Myocyte (in vitro differentiated cells): ENCODE data around the gene TMEM145. TPM values are rescaled to one million over a fixed set of nuclear protein-coding genes. Genes with fewer than 3 reads are reported as not detected.
A peak's percentile ranks its signal among the peaks of the same experiment; 100 is the strongest.

Experiments used
- DNase-seq: peaks from one replicate; pipeline ENCODE4 v3.0.0-alpha.2; 2012; ENCODE audit warnings: low read depth
- total RNA-seq: library from RNA; depleted of rRNA; stranded (reverse); fragments of >200 nt; gene quantifications from 2 replicates; pipeline ENCODE4 v1.2.3, GENCODE V29; 2014

TMEM145 gene
- total RNA-seq, 1 donor from 2014 or later = 1.6 TPM

- no peak for DNase-seq
These were observed 24.1 kb upstream of the TMEM145 start for GRCh38 chr19:42288881-42289555.

GRCh38 chr19:42289556-42290041, 23.5 kb upstream of the TMEM145 start:
- no peak for DNase-seq

GRCh38 chr19:42290136-42290522, 23.0 kb upstream of the TMEM145 start:
- DNase-seq = no peak

GRCh38 chr19:42290523-42291434, 22.3 kb upstream of the TMEM145 start:
- DNase-seq = peak; percentile 17

- DNase-seq = no peak
These were observed 21.7 kb upstream of the TMEM145 start for GRCh38 chr19:42291435-42291810.

- no peak for DNase-seq
These were observed 20.8 kb upstream of the TMEM145 start for GRCh38 chr19:42292042-42292960.

GRCh38 chr19:42292963-42293362, 20.1 kb upstream of the TMEM145 start:
- no peak for DNase-seq

GRCh38 chr19:42293540-42293939, 19.6 kb upstream of the TMEM145 start:
- DNase-seq = no peak

GRCh38 chr19:42293948-42294347, 19.2 kb upstream of the TMEM145 start:
- no peak for DNase-seq

GRCh38 chr19:42294471-42295137, 18.5 kb upstream of the TMEM145 start:
- DNase-seq = no peak

- DNase-seq = no peak
These were observed 17.8 kb upstream of the TMEM145 start for GRCh38 chr19:42295342-42295741.

GRCh38 chr19:42295831-42296525, 17.1 kb upstream of the TMEM145 start:
- DNase-seq = peak; percentile 71

GRCh38 chr19:42297039-42297438, 16.1 kb upstream of the TMEM145 start:
- no peak for DNase-seq

- no peak for DNase-seq
These were observed 11.4 kb upstream of the TMEM145 start, which contains the start of gene PRR19 for GRCh38 chr19:42301646-42302203. PRR19 (plus strand) TSS chr19:42302132; CDS start chr19:42309585, 7,453 bp downstream.

GRCh38 chr19:42303101-42303464, 10.0 kb upstream of the TMEM145 start:
- DNase-seq = no peak

GRCh38 chr19:42303876-42304275, 9.2 kb upstream of the TMEM145 start:
- DNase-seq = no peak

GRCh38 chr19:42306646-42307045, 6.5 kb upstream of the TMEM145 start:
- DNase-seq = no peak

- no peak for DNase-seq
These were observed 3.4 kb upstream of the TMEM145 start for GRCh38 chr19:42309686-42310085.

- DNase-seq = no peak
These were observed 1.5 kb upstream of the TMEM145 start for GRCh38 chr19:42311657-42312056.

- DNase-seq = no peak
These were observed 739 bp upstream of the TMEM145 start for GRCh38 chr19:42312370-42312769.
